Breast epithelium (tissue), 3 donors: Measurements from ENCODE around the gene FOXI2.

ENCODE experiments used
- POLR2A ChIP-seq: fragments of 450-650 bp; IDR thresholded peaks from one replicate; pipeline ENCODE4 v1.6.1; 2016; ENCODE audit warnings: antibody characterized with exemption, mild to moderate bottlenecking, moderate library complexity
- TF ChIP-seq, protein P1 (sequence below), 3 donors: fragments of 450-650 bp; IDR thresholded peaks; one replicate each; pipeline ENCODE4 v1.5.1; 2016 to 2017; ENCODE audit warnings: antibody characterized with exemption in 3 of 3, mild to moderate bottlenecking in 3 of 3, moderate library complexity in 3 of 3

DNA sequence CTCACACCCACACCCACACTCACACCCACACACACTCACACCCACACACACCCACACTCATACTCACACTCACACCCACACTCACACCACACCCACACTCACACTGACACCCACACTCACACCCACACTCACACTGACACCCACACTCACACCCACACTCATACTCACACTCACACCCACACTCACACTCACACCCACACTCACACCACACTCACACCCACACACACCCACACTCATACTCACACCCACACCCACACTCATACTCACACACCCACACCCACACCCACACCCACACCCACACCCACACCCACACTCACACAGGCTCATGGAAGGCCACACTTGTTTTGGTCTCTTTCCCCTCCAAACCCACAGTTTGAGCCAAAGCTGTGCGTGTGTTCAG lies 2.9 kb downstream of the FOXI2 start:
- TF ChIP-seq POLR2A, result no peak
- TF ChIP-seq, protein P1, sequence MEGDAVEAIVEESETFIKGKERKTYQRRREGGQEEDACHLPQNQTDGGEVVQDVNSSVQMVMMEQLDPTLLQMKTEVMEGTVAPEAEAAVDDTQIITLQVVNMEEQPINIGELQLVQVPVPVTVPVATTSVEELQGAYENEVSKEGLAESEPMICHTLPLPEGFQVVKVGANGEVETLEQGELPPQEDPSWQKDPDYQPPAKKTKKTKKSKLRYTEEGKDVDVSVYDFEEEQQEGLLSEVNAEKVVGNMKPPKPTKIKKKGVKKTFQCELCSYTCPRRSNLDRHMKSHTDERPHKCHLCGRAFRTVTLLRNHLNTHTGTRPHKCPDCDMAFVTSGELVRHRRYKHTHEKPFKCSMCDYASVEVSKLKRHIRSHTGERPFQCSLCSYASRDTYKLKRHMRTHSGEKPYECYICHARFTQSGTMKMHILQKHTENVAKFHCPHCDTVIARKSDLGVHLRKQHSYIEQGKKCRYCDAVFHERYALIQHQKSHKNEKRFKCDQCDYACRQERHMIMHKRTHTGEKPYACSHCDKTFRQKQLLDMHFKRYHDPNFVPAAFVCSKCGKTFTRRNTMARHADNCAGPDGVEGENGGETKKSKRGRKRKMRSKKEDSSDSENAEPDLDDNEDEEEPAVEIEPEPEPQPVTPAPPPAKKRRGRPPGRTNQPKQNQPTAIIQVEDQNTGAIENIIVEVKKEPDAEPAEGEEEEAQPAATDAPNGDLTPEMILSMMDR (IDR thresholded peaks at IDR 0.05), result no peak
